Common myeloid progenitor, CD34-positive (primary cell): ENCODE results near the gene ZYX.
"Not testable (repeated sequence)": the region's sequence is repeated elsewhere in the genome, so short reads cannot be mapped to it uniquely, and the experiment has no call there.

ENCODE experiments used
- CTCF ChIA-PET: fragments of 350-600 bp; sonication (Branson Sonifier 250); formaldehyde crosslinking; loops from one replicate; lab custom pipeline; 2021; ENCODE audit warnings: antibody characterized with exemption; lab: Charles Lee
- POLR2A ChIA-PET: fragments of 350-600 bp; sonication (Branson Sonifier 250); formaldehyde crosslinking; loops from one replicate; lab custom pipeline; 2021; ENCODE audit warnings: antibody characterized with exemption; lab: Charles Lee
- DNase-seq, 3 donors: peaks; one replicate each; pipeline versions ENCODE4 v3.0.0 to v3.0.0-alpha.2; 2013
- H3K27ac ChIP-seq, 2 experiments: 1 replicate in 1 of 2; 2 replicates in 1 of 2; pipeline ENCODE4 v1.7.0; 2013; ENCODE audit warnings: inconsistent platforms in 2 of 2, low read length in 2 of 2, mild to moderate bottlenecking in 2 of 2, low read depth in 1 of 2, moderate library complexity in 1 of 2; ENCODE audit not compliant: severe bottlenecking in 2 of 2, insufficient read depth in 1 of 2, poor library complexity in 1 of 2
- H3K27me3 ChIP-seq, 5 experiments: replicated peaks in 2 of 5; 1 replicate in 3 of 5; 2 replicates in 2 of 5; pipeline versions ENCODE4 v1.6.1 to v1.7.0; 2013; ENCODE audit warnings: low read length in 4 of 5, mild to moderate bottlenecking in 2 of 5, moderate library complexity in 2 of 5, inconsistent platforms in 1 of 5; ENCODE audit not compliant: insufficient read depth in 5 of 5, control insufficient read depth in 4 of 5
- H3K36me3 ChIP-seq, 4 experiments: 1 replicate in 2 of 4; 2 replicates in 2 of 4; pipeline versions ENCODE4 v1.6.1 to v1.7.0; 2013; ENCODE audit warnings: low read length in 3 of 4, control low read depth in 1 of 4, mild to moderate bottlenecking in 1 of 4; ENCODE audit not compliant: control insufficient read depth in 4 of 4, insufficient read depth in 4 of 4
- H3K4me1 ChIP-seq, 4 experiments: 1 replicate in 3 of 4; 2 replicates in 1 of 4; pipeline versions ENCODE4 v1.6.1 to v1.7.1; 2013; ENCODE audit warnings: low read length in 3 of 4, mild to moderate bottlenecking in 3 of 4, control low read depth in 1 of 4, inconsistent platforms in 1 of 4, moderate library complexity in 1 of 4; ENCODE audit not compliant: control insufficient read depth in 4 of 4, insufficient read depth in 4 of 4; ENCODE audit errors: control extremely low read depth in 1 of 4
- H3K4me3 ChIP-seq, 7 experiments: 1 replicate in 4 of 7; 2 replicates in 3 of 7; pipeline versions ENCODE4 v1.5.1 to v1.7.0; 2013; ENCODE audit warnings: mild to moderate bottlenecking in 7 of 7, low read length in 6 of 7, moderate library complexity in 6 of 7, inconsistent platforms in 2 of 7, low read depth in 2 of 7, control low read depth in 1 of 7; ENCODE audit not compliant: insufficient read depth in 4 of 7, control insufficient read depth in 1 of 7; ENCODE audit errors: extremely low read depth in 1 of 7
- H3K9me3 ChIP-seq, 5 experiments: 1 replicate in 4 of 5; 2 replicates in 1 of 5; pipeline versions ENCODE4 v1.6.1 to v1.7.1; 2013; ENCODE audit warnings: low read length in 4 of 5, mild to moderate bottlenecking in 2 of 5, inconsistent platforms in 1 of 5, low read depth in 1 of 5, moderate library complexity in 1 of 5; ENCODE audit not compliant: control insufficient read depth in 4 of 5, insufficient read depth in 2 of 5; ENCODE audit errors: control extremely low read depth in 1 of 5
- WGBS: methylation state at CpG from one replicate; pipeline ENCODE4 v1.1.5; 2013; ENCODE audit not compliant: insufficient coverage; 5-methylcytosine and 5-hydroxymethylcytosine counted together

The ZYX gene

GRCh38 chr7:143402233-143402632 is 21.1 kb downstream of the ZYX start:
- Histone ChIP-seq H3K36me3 (peaks cover 0 to 13% (median 3%) of the 10 kb centered on the region in 4 experiments), H3K4me1 (peaks cover 3 to 24% (median 6%) of the 10 kb centered on the region in 4 experiments)
- H3K27me3 ChIP-seq, H3K27ac ChIP-seq, DNase-seq, H3K4me3 ChIP-seq, H3K9me3 ChIP-seq, POLR2A ChIA-PET: not testable (repeated sequence)
- WGBS, result no CpG with 5 or more reads among the region's 4 CpGs
- CTCF ChIA-PET, result interaction anchor here (0.9 to 5.4 kb wide), 3 partner anchors 10 to 78 kb away, joined by 3 to 30 read pairs (median 6); no protein-coding TSS in a partner anchor

DNA sequence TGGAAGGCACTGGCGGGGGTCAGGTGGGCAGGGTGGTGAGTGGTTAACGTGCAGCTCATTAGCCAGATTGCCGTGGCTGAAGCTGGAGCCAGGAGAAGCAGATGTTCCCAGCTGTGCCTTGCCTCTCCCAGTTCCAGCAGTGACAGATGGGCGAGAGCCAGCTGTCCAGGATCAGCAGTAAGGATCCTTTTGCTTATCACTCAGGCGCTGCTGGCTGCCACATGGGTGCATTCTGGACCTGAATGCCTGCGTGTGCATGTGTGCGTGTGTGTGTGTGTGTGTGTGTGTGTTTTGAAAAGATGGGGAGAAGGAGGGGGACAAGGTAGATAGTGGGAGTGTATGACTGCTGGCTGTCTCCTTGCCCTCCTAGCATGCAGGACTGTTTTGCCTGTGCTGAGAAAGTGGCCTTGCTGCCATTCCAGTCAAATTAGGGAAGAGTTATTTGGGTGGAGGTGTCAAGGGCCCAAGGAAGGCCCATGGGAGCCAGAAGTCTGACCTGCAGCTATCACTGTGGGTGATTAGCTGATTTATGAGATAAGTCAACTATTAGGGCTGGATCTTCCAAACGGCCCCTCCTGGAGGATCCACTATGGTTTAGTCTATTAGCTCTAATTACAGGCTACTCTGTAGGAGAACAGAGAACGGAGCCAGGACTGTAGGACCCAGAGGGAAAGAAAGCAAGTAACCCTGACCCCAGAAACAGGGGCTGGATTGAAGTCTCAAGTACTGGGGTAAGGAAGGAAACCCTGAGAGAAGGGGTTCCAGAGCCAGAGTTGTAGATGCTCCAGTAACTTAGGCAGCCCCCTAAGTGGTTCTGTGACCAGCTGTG is 24.2 kb downstream of the ZYX start:
- DNase-seq, result no peak
- H3K27me3 ChIP-seq, result no peaks in the 10 kb centered on the region
- 90% methylated on average over 8 of the region's 9 CpGs for WGBS
- no peak overlapping the region for H3K27ac ChIP-seq
- H3K9me3 ChIP-seq, result no peaks in the 10 kb centered on the region
- no peaks in the 10 kb centered on the region for H3K36me3 ChIP-seq
- ChIA-PET CTCF (interaction anchor here (0.6 to 6.4 kb wide), 12 partner anchors 10 to 1450 kb away, joined by 3 to 40 read pairs (median 4); no protein-coding TSS in a partner anchor), POLR2A (interaction anchor here (0.6 to 2.4 kb wide), 3 partner anchors 10 to 23 kb away, joined by 3 to 6 read pairs (median 5); no protein-coding TSS in a partner anchor)
- no peak overlapping the region for H3K4me3 ChIP-seq
- peaks cover 12 to 51% (median 32%) of the 10 kb centered on the region in 4 experiments for H3K4me1 ChIP-seq

GRCh38 chr7:143406002-143406357 is 24.8 kb downstream of the ZYX start:
- Histone ChIP-seq H3K27ac (no peak overlapping the region), H3K4me1 (peaks cover 15 to 56% (median 38%) of the 10 kb centered on the region in 4 experiments)

GRCh38 chr7:143407287-143408251 is 26.4 kb downstream of the ZYX start:
- Histone ChIP-seq H3K36me3 (no peaks in the 10 kb centered on the region), H3K4me3 (peak overlapping the region in 5 of 7 experiments; percentile 45 to 73 (median 68)), H3K27me3 (no peaks in the 10 kb centered on the region), H3K4me1 (peaks cover 27 to 69% (median 53%) of the 10 kb centered on the region in 4 experiments), H3K27ac (no peak overlapping the region), H3K9me3 (no peaks in the 10 kb centered on the region)
- 6% methylated on average over 10 of the region's 13 CpGs for WGBS
- ChIA-PET CTCF (interaction anchor here (0.8 to 6.4 kb wide), 17 partner anchors 9 to 394 kb away, joined by 3 to 40 read pairs (median 4); no protein-coding TSS in a partner anchor), POLR2A (interaction anchor here (1.0 to 2.4 kb wide), 3 partner anchors 13 to 28 kb away, joined by 4 to 6 read pairs (median 6); no protein-coding TSS in a partner anchor)
- peak in 2 of 3 donors; percentile 51 to 58 for DNase-seq

More at GRCh38 chr7:143406002-143406357, 24.8 kb downstream of the ZYX start:
- Histone ChIP-seq H3K9me3 (no peaks in the 10 kb centered on the region), H3K27me3 (no peaks in the 10 kb centered on the region), H3K4me3 (no peak overlapping the region), H3K36me3 (no peaks in the 10 kb centered on the region)
- CTCF ChIA-PET, result interaction anchor here (0.7 to 6.4 kb wide), 9 partner anchors 8 to 28 kb away, joined by 3 to 40 read pairs (median 5); no protein-coding TSS in a partner anchor
- POLR2A ChIA-PET, result interaction anchor here (0.6 to 2.4 kb wide), 3 partner anchors 10 to 23 kb away, joined by 3 to 6 read pairs (median 5); no protein-coding TSS in a partner anchor
- no peak for DNase-seq
- WGBS, result 60% methylated on average over 1 of the region's 3 CpGs

DNA sequence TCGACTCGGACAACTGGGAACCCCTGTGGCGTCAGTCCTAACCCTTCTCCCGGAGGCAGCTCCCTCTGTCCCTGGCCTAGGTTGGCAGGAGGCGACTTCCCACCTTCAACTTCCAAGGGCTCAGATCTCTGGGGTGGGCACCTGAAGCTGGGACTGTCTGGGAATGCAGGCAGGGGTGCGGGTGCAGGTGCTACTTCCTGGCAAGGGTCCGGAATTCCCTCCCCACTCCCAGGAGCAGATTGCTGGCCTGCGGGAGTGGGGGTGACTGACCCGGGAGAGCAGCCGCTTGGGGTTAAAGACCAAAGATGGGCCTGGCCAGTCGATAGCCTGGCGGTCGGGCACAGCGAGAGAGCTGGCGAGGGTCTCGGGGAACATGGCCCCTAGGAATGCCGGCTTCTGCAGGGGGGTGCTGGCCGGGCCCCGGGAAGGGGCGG is 27.1 kb downstream of the ZYX start:
- ChIA-PET POLR2A (interaction anchor here (0.5 to 2.4 kb wide), 3 partner anchors 25 to 39 kb away, joined by 4 to 6 read pairs (median 6); no protein-coding TSS in a partner anchor), CTCF (interaction anchor here (0.8 to 6.4 kb wide), 14 partner anchors 8 to 395 kb away, joined by 3 to 40 read pairs (median 4); no protein-coding TSS in a partner anchor)
- Histone ChIP-seq H3K4me1 (peaks cover 27 to 73% (median 56%) of the 10 kb centered on the region in 4 experiments), H3K4me3 (peak overlapping the region in 5 of 7 experiments; percentile 45 to 73 (median 68)), H3K36me3 (no peaks in the 10 kb centered on the region), H3K27ac (no peak overlapping the region), H3K27me3 (no peaks in the 10 kb centered on the region), H3K9me3 (no peaks in the 10 kb centered on the region)
- DNase-seq, result no peak
- WGBS, result 3% methylated on average over 11 of the region's 20 CpGs
